GM18508 (cell line): ENCODE data around the gene PCSK5.
"Not testable (repeated sequence)": the region's sequence is repeated elsewhere in the genome, so short reads cannot be mapped to it uniquely, and the experiment has no call there.

ENCODE experiments used
- ATAC-seq: cut with Tn5 transposase; IDR thresholded peaks from one replicate; pipeline ENCODE4 v1.9.1; 2021; ENCODE audit warnings: moderate number of reproducible peaks; ENCODE audit not compliant: insufficient read depth, unreplicated experiment

PCSK5 gene

DNA sequence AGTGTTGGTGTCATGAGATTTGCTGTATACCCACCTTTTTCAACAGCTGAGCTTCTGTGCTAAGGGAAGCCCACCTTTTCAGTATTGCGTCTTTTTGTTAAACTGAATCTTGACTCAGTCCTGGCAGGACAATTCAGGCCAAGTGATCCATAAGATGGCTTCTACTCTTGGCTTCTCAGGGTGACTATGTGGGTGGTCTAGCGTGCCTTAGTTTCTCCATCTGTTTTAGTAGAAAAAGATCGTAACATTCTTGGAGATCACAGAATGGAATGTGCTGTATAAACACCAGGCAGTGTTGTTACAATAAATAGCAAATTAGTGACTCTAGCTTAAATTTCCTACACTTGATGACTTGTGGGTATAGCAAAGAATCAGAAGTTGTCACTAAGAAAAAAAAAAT is 66.6 kb downstream of the PCSK5 start:
- ATAC-seq: no peak

DNA sequence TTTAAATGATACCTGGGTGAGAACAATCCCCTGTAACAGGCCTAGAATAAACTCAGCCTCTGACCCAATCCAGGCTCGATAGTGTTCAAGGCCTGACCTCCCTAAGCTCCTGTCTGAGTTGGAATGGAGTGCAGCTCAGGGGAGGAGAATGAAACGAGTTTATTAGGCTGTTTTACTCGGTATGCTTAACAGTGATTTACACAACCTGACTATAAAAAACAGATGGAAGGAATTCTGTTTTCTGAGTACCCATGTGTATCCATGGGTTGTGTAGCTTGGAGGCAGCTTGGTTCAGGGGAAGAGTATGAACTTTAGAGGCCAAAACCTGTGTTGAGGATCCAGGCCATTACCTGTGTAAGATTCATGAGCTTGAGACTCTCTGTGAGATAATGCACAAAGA is 67.8 kb downstream of the PCSK5 start:
- no peak for ATAC-seq

GRCh38 chr9:75960551-75960950 is 70.1 kb downstream of the PCSK5 start:
- ATAC-seq: no peak

DNA sequence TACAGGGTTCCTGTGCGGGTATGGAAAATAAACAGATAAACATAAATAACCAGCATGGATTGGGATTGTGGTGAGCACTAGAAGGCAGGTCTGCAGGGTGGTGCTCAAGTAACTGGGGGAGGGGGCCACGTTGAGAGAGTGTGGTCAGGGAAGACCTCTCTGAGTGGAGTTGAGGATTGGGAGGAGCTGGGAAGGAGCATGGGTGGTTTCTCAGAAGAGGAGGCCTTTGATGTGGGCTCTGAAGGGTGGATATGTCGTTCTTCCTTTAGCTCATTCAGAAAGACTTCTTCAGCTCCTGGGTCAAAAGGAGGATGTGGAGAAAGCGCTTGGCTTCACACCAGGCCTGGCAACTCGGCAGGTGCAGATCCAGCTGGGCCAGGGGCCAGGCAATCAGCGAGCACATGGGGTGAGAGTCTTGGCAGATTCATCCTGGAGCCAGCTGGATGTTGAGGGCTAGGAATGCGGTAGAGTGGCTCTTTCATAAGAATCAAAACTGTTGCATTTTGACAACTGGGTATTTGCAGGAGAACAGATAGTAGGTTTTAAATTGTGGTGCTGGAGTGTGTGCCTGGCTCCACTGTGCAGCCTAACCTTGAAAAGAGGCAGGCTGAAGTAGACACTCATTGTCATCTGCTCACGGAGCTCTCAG is 71.7 kb downstream of the PCSK5 start:
- ATAC-seq: no peak

GRCh38 chr9:75962662-75963036 is 72.2 kb downstream of the PCSK5 start:
- no peak for ATAC-seq

- not testable (repeated sequence) for ATAC-seq
Measured at GRCh38 chr9:75963321-75963720, 72.8 kb downstream of the PCSK5 start.

GRCh38 chr9:75964427-75964826 is 74.0 kb downstream of the PCSK5 start:
- ATAC-seq: no peak

GRCh38 chr9:75965231-75965630 is 74.8 kb downstream of the PCSK5 start:
- ATAC-seq: no peak

GRCh38 chr9:75967556-75967955 is 77.1 kb downstream of the PCSK5 start:
- no peak for ATAC-seq

- ATAC-seq: no peak
Measured at GRCh38 chr9:75974016-75974766, 83.7 kb downstream of the PCSK5 start.

DNA sequence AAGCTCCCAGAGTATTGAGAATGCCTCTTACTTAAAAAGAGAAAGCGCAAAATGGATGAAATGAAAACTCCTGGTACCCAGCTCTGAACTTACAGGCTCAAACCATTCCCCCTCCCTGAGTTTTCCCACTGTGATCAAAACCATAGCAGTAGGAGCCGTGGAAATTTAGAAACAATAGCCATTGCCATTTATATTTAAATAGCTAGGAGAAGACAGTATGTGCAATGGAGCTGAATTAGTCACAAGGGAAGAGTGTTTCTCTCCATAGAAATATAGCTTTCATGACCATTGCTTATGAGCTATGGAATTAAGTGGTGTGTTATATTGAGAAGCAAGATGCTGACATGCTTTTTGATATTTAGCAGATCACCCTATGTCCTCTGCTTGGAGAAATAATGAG is 84.6 kb downstream of the PCSK5 start:
- no peak for ATAC-seq

GRCh38 chr9:75976549-75976948 is 86.1 kb downstream of the PCSK5 start:
- no peak for ATAC-seq

GRCh38 chr9:75979362-75979761 is 88.9 kb downstream of the PCSK5 start:
- no peak for ATAC-seq

DNA sequence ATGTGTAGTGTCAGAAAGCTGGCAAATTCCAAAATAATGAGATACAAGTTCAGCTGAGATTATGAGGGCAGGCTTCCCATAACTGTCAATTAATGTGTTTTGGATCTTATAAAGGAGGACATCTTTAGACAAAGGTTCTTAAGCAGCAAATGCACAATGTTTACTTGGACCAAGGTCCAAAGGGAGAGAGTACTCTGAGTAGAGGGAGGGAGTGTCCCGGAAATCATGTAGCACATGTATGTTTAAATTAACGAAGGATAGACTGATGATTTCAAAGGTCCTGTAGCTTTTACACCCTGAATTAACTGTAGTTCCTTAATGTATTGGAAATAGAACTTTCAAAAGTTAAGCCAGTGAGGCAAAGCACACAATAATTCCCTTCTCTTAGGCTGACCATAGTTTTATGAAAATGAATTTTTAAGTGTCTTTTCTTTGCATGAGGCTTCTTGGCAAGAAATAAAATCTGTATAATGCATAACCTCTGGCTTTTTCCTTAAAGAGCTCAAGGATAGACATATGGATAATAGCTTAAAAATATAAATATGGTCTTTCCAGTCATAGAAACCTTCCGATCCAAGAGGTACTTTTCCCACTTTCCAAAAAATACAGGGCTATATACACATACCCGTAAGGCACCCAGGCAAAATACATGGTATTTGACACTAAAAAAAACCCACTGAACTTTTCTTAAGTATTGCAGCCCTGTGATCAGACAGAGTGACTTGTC is 93.0 kb downstream of the PCSK5 start:
- ATAC-seq: no peak

DNA sequence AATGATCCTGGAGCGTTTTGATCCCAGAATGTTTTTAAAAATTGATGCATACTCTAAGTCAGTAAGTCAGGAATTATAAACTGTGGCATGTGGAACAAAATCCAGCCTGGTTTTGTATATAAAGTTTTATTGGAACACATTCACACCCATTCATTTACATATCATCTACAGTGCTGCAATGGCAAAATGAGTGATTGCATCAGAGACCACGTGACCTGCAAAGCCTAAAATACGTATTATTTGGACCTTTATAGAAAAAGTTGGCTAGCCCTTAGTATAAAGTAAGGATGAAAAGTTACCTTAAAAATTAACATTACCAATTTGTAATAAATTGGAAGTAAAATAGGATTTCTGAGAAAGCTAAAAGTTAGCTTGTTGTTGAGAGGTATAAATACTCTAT is 95.0 kb downstream of the PCSK5 start:
- no peak for ATAC-seq

GRCh38 chr9:75988663-75989062 is 98.2 kb downstream of the PCSK5 start:
- no peak for ATAC-seq

DNA sequence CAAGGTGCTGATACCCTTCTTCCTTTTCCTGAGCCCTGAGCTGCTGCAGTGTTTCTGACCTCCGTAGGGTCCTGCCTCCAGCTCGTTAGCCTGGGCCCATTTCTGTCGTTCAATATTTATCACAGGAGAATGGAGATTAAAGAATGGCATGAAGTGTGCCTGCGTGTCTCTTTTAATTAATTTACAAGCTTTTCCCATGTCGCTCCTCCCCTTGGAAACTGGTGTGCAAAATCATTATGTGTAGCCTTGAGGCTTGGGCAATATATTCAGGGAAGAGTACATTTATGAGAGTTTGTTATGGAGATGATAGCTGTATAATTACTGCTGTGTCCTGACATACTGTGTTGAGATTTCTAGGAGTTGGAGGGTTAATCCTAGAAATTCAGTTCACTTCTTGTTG is 99.7 kb downstream of the PCSK5 start:
- ATAC-seq: no peak

GRCh38 chr9:75990576-75991304 is 100.3 kb downstream of the PCSK5 start:
- ATAC-seq: no peak

- ATAC-seq: no peak
Measured at GRCh38 chr9:75992482-75993206, 102.2 kb downstream of the PCSK5 start.

DNA sequence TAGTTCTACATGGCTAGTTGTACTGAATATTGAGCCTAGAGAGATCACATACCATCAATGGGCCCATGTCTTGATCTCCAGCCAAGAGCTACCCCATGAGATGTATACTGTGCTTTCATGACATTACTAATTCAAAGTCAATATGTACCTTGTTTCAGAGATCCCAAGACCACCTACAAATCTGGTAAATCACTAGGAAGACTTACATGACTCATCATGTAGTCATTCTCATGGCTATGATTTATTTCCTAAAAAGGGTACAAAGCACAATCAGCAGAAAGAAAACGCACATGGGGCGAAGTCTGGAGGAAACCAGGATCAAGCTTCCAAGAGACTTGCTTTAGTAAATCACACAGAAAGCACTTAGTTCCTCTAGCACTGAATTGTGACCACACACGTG is 103.0 kb downstream of the PCSK5 start:
- ATAC-seq: no peak
